Heart left ventricle (tissue), 16 donors: ENCODE measurements around the gene CHCHD1. TPM values are rescaled to one million over a fixed set of nuclear protein-coding genes. Genes with fewer than 3 reads are reported as not detected.
"Not testable (repeated sequence)": the region's sequence is repeated elsewhere in the genome, so short reads cannot be mapped to it uniquely, and the experiment has no call there.

Source experiments
- ATAC-seq, 4 donors: fragments of 200-7000 bp; cut with Tn5 transposase; one replicate each; pipeline ENCODE4 v1.9.1; 2020 to 2022; ENCODE audit warnings: moderate library complexity in 4 of 4, mild to moderate bottlenecking in 3 of 4, moderate number of reproducible peaks in 1 of 4
- DNase-seq, 5 donors: peaks; one replicate each; pipeline ENCODE4 v3.0.0-alpha.2; 2020
- H3K27ac ChIP-seq, 12 donors: fragments of 200-600 bp; sonication (generic) in 4 of 12; one replicate each; pipeline versions ENCODE4 v1.5.0 to v1.8.0; 2016 to 2022; ENCODE audit warnings: mild to moderate bottlenecking in 2 of 12
- H3K27me3 ChIP-seq, 9 donors: fragments of 200-600 bp; sonication (generic) in 2 of 9; one replicate each; pipeline versions ENCODE4 v1.5.1 to v1.8.0; 2016 to 2022; ENCODE audit warnings: mild to moderate bottlenecking in 3 of 9
- H3K36me3 ChIP-seq, 9 donors: fragments of 200-600 bp; sonication (generic) in 2 of 9; one replicate each; pipeline versions ENCODE4 v1.5.0 to v1.8.0; 2018 to 2022; ENCODE audit warnings: mild to moderate bottlenecking in 2 of 9
- H3K4me1 ChIP-seq, 12 donors: fragments of 200-600 bp; sonication (generic) in 4 of 12; one replicate each; pipeline versions ENCODE4 v1.5.0 to v1.8.0; 2016 to 2022; ENCODE audit warnings: mild to moderate bottlenecking in 3 of 12
- H3K4me3 ChIP-seq, 12 donors: fragments of 200-600 bp; sonication (generic) in 4 of 12; one replicate each; pipeline versions ENCODE4 v1.5.0 to v1.8.0; 2017 to 2022; ENCODE audit warnings: mild to moderate bottlenecking in 9 of 12, moderate library complexity in 4 of 12
- H3K9me3 ChIP-seq, 12 donors: fragments of 200-600 bp; sonication (generic) in 4 of 12; one replicate each; pipeline versions ENCODE4 v1.5.0 to v1.8.0; 2016 to 2022; ENCODE audit warnings: mild to moderate bottlenecking in 1 of 12
- CTCF ChIP-seq, 12 donors: fragments of 200-600 bp; sonication (generic) in 4 of 12; IDR thresholded peaks; one replicate each; pipeline versions ENCODE4 v1.5.0 to v1.8.0; 2018 to 2022; ENCODE audit warnings: antibody characterized with exemption in 12 of 12, mild to moderate bottlenecking in 5 of 12
- POLR2A ChIP-seq, 2 donors: fragments of 450-650 bp; IDR thresholded peaks; one replicate each; pipeline ENCODE4 v1.6.1; 2017; ENCODE audit warnings: antibody characterized with exemption in 2 of 2, mild to moderate bottlenecking in 2 of 2, moderate library complexity in 2 of 2
- WGBS, 4 donors: extraction: QIAGEN DNeasy Blood & Tissue Kit in 2 of 4; methylation state at CpG; one replicate each; pipeline versions ENCODE4 v1.1.5 to v1.1.7; 2013 to 2018; 5-methylcytosine and 5-hydroxymethylcytosine counted together
- intact Hi-C, 10 donors: fragments of 100-400 bp; cut with DNase I; formaldehyde crosslinking; loops; one replicate each; pipeline versions ENCODE4 v1.11.1 to v1.14.2; 2022
- polyA plus RNA-seq, 2 donors: library from polyadenylated mRNA; stranded (reverse); fragments of 200-250 nt; gene quantifications; one replicate each; pipeline ENCODE4 v1.2.3, GENCODE V29; 2013
- total RNA-seq, 9 donors: library from RNA; depleted of rRNA in 2 of 9; stranded (reverse); fragments of >200 nt in 2 of 9; fragmentation: NEBNext Ultra II Directional in 3 of 9; extraction: Animal tissue kit (Norgen Biotek cat#: 25700) in 3 of 9; gene quantifications; one replicate each; pipeline versions ENCODE4 v1.1.0 to v1.2.4, GENCODE V29; 2016 to 2023
- donor health status: ischemic (EF 13 %, LVEDD 7.1; RV severe dilation, severe dysfunction).
- donor health status: healthy with polysubstance abuse.
- donor health status: DM: no; HTN: yes; CAD: no.
- donor health status: DM: no; HTN: no; CAD: no.
- donor health status: ischemic (EF 25% LVEDD 6.9; RV normal size, moderate dysfunction).
- donor health status: ischemic (EF 25% LVEDD 5.7; RV mildly dilated, moderate dysfunction).
- donor health status: healthy.
- donor health status: DM: yes; HTN: yes; CAD: no.
- donor health status: ischemic (EF 35%, LVEDD 5.7; RV mildly dilated, moderate dysfunction).
- donor health status: nonischemic (EF 11% LVEDD 7.7; RV severe dilation, severe dysfunction).
- donor health status: DM: yes; HTN: yes; CAD: no.
- donor health status: PGD.
- donor health status: ischemic (EF 29% LVEDD 5.4; RV normal size, mild dysfunction).
- donor health status: nonischemic (EF 23%, LVEDD 6.1; RV moderate dilation, normal function).

Gene CHCHD1
- total and polyA plus RNA-seq, 11 donors = 17.3 to 77.9 (median 24.0) TPM

DNA sequence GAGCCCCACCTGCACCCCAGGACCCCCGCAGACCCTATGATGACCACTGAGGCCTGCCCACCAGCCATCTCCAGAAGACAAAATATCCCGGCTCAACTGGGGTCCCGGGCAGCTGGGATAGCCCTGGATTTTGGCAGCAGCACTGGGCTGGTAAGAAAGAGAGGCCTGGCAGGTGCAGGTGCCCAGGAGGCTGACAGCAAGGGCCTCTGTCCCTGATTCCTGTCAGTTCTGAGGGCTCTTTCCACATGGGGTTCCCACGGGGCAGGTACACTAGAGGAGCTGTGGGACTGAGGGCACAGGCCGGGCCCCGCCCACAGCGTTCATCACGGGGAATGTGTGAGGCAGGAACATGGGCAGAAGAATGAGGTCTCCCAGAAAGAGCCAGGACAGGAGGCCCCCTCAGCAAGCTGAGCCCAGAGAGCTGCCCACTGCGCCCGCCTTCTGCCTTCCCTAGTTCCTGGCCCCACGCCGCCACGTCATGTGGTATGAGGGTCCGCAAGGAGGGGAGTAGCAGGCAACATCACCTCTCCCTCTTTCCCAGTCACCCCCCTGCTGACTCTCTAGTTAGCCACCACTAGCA is 42.4 kb downstream of the CHCHD1 start:
- no peak overlapping the region for H3K4me3 ChIP-seq
- ATAC-seq = no peak
- no peaks in the 10 kb centered on the region for H3K27me3 ChIP-seq
- TF ChIP-seq POLR2A (IDR thresholded peaks at IDR 0.05) = no peak
- no peak for TF ChIP-seq CTCF (IDR thresholded peaks at IDR 0.05)
- DNase-seq = no peak
- H3K9me3 ChIP-seq = no peaks in the 10 kb centered on the region
- no peak overlapping the region for H3K27ac ChIP-seq
- WGBS, 4 donors = 91 to 99% (median 97%) methylated on average over 10 to 14 of the region's 14 CpGs
- peaks cover 0 to 10% (median 0%) of the 10 kb centered on the region in 12 donors for H3K4me1 ChIP-seq
- H3K36me3 ChIP-seq = peaks cover 0 to 66% (median 40%) of the 10 kb centered on the region in 9 donors
- intact Hi-C loops = no loop called here

GRCh38 chr10:73827346-73828089 is 45.7 kb downstream of the CHCHD1 start:
- intact Hi-C loops = no loop called here
- no peaks in the 10 kb centered on the region for H3K27me3 ChIP-seq
- H3K27ac ChIP-seq = no peak overlapping the region
- no peak for TF ChIP-seq POLR2A (IDR thresholded peaks at IDR 0.05)
- TF ChIP-seq CTCF (IDR thresholded peaks at IDR 0.05) = no peak
- no peaks in the 10 kb centered on the region for H3K4me1 ChIP-seq
- ATAC-seq = no peak
- H3K9me3 ChIP-seq = no peaks in the 10 kb centered on the region
- H3K36me3 ChIP-seq = peaks cover 0 to 66% (median 28%) of the 10 kb centered on the region in 9 donors
- H3K4me3 ChIP-seq = no peak overlapping the region
- WGBS, 4 donors = 96 to 98% (median 97%) methylated on average over 12 to 19 of the region's 19 CpGs
- DNase-seq = no peak

DNA sequence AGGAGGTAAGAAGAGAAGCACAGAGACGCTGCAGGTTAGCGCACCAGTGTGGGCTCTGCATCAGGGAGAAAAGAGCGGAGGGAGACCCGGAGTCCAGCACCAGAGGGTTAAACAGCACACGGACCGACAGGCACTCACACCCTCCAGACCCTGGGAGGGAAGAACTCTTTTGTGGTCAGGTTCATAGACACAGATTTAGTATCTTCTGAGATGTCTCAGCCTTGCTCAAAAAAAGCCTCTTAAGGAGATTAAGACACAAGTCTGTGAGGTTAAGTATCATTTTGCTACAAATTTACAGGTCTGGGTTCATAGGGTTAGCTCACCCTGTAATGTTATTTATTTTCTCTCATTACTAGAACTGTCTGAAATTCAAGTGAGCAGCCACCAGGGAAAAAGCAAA is 46.3 kb downstream of the CHCHD1 start:
- Histone ChIP-seq H3K4me3 (no peak overlapping the region), H3K4me1 (no peaks in the 10 kb centered on the region), H3K27me3 (no peaks in the 10 kb centered on the region), H3K36me3 (peaks cover 0 to 65% (median 27%) of the 10 kb centered on the region in 9 donors), H3K27ac (no peak overlapping the region), H3K9me3 (no peaks in the 10 kb centered on the region)
- no peak for DNase-seq
- TF ChIP-seq CTCF (IDR thresholded peaks at IDR 0.05) (no peak), POLR2A (IDR thresholded peaks at IDR 0.05) (no peak)
- ATAC-seq = no peak
- intact Hi-C loops = no loop called here
- 88 to 97% (median 92%) methylated on average over 6 of the region's 6 CpGs for WGBS, 4 donors

DNA sequence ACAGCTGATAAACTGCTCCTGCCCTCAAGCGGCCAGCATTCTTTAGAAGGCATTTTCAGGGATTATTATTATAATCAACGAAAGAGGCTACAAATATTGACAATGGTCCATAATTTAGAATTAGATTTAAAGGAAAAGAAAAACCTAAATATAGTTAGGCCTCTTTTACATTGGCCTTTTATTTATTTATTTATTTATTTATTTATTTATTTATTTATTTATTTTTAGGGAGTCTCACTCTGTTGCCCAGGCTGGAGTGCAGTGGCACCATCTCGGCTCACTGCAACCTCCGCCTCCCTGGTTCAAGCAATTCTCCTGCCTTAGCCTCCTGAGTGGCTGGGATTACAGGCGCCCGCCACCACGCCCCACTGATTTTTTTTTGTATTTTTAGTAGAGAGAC is 47.2 kb downstream of the CHCHD1 start:
- H3K27me3 ChIP-seq, H3K9me3 ChIP-seq, intact Hi-C loops, ATAC-seq, H3K4me3 ChIP-seq, DNase-seq, H3K4me1 ChIP-seq, H3K27ac ChIP-seq: not testable (repeated sequence)
- 90 to 98% (median 95%) methylated on average over 7 of the region's 7 CpGs for WGBS, 4 donors
- peaks cover 0 to 56% (median 19%) of the 10 kb centered on the region in 9 donors for H3K36me3 ChIP-seq

Other genes starting within 250 kb of the CHCHD1 start
- 10 to 100 TPM; 14.1 to 37.3 (median 20.1) TPM for gene USP54, start 190.7 kb upstream of the CHCHD1 start, total RNA-seq
- 10 to 100 TPM in 1 of 2 donors, 1 to 10 TPM in 1; 9.1 to 10.4 TPM for gene USP54, start 190.7 kb upstream of the CHCHD1 start, polyA plus RNA-seq
- gene MYOZ1, start 140.6 kb upstream of the CHCHD1 start, total RNA-seq = 1 to 10 TPM in 3 of 9 donors, under 1 TPM in 5, not detected in 1; 0.23 to 2.5 (median 0.74) TPM
- under 1 TPM; 0.28 to 0.76 TPM for gene MYOZ1, start 140.6 kb upstream of the CHCHD1 start, polyA plus RNA-seq
- gene SYNPO2L, start 126.0 kb upstream of the CHCHD1 start, total RNA-seq = 100 to 1,000 TPM; 129 to 649 (median 387) TPM
- 100 to 1,000 TPM in 1 of 2 donors, 10 to 100 TPM in 1; 77.8 to 246 TPM for gene SYNPO2L, start 126.0 kb upstream of the CHCHD1 start, polyA plus RNA-seq
- gene AGAP5, start 83.9 kb upstream of the CHCHD1 start, total RNA-seq = 1 to 10 TPM; 1.2 to 6.2 (median 3.3) TPM
- 1 to 10 TPM; 1.4 to 6.0 TPM for gene AGAP5, start 83.9 kb upstream of the CHCHD1 start, polyA plus RNA-seq
- 10 to 100 TPM; 42.8 to 65.5 (median 49.5) TPM for gene SEC24C, start 37.7 kb upstream of the CHCHD1 start, total RNA-seq
- gene SEC24C, start 37.7 kb upstream of the CHCHD1 start, polyA plus RNA-seq = 10 to 100 TPM; 26.4 to 59.6 TPM
- gene ZSWIM8, start 3.6 kb downstream of the CHCHD1 start, total RNA-seq = 10 to 100 TPM; 37.6 to 69.7 (median 58.0) TPM
- gene ZSWIM8, start 3.6 kb downstream of the CHCHD1 start, polyA plus RNA-seq = 10 to 100 TPM; 47.8 to 64.6 TPM
- 10 to 100 TPM in 6 of 9 donors, 1 to 10 TPM in 3; 5.8 to 32.3 (median 12.3) TPM for gene NDST2, start 29.6 kb downstream of the CHCHD1 start, total RNA-seq
- gene NDST2, start 29.6 kb downstream of the CHCHD1 start, polyA plus RNA-seq = 1 to 10 TPM; 8.3 to 9.4 TPM
- 10 to 100 TPM; 10.4 to 18.6 (median 14.7) TPM for gene CAMK2G, start 92.5 kb downstream of the CHCHD1 start, total RNA-seq
- gene CAMK2G, start 92.5 kb downstream of the CHCHD1 start, polyA plus RNA-seq = 10 to 100 TPM in 1 of 2 donors, 1 to 10 TPM in 1; 8.0 to 11.3 TPM
- gene PLAU, start 129.1 kb downstream of the CHCHD1 start, total RNA-seq = 10 to 100 TPM in 5 of 9 donors, 1 to 10 TPM in 4; 7.8 to 68.1 (median 10.3) TPM
- 10 to 100 TPM in 1 of 2 donors, 1 to 10 TPM in 1; 3.3 to 11.8 TPM for gene PLAU, start 129.1 kb downstream of the CHCHD1 start, polyA plus RNA-seq
- gene VCL, start 216.1 kb downstream of the CHCHD1 start, total RNA-seq = 100 to 1,000 TPM; 215 to 543 (median 273) TPM
- gene VCL, start 216.1 kb downstream of the CHCHD1 start, polyA plus RNA-seq = 100 to 1,000 TPM in 1 of 2 donors, 10 to 100 TPM in 1; 84.5 to 363 TPM